ENCODE data around the gene PDZK1IP1. TPM values are rescaled to one million over a fixed set of nuclear protein-coding genes. Genes with fewer than 3 reads are reported as not detected.
A peak's percentile ranks its signal among the peaks of the same experiment; 100 is the strongest.
"Not testable (repeated sequence)": the region's sequence is repeated elsewhere in the genome, so short reads cannot be mapped to it uniquely, and the experiment has no call there.

Gene PDZK1IP1
- polyA plus RNA-seq, 1 donor (not counting 4 experiments of a cell fraction or from before 2014, with no cell fraction given) = 1.5 TPM

GRCh38 chr1:47147047-47147785 lies 42.6 kb downstream of the PDZK1IP1 start:
- Histone ChIP-seq H3K36me3 (ENCODE audit: control insufficient read depth in 2 of 2, extremely low read depth in 1 of 2, insufficient read depth in 2 of 2, low read length in 2 of 2) (no peaks in the 10 kb centered on the region), H3K4me2 (ENCODE audit: control insufficient read depth, extremely low read depth, insufficient read depth, low read depth, low read length) (no peak overlapping the region), H3K4me1 (ENCODE audit: control insufficient read depth, extremely low read depth, insufficient read depth, low read length) (no peaks in the 10 kb centered on the region), H3K27me3 (ENCODE audit: control insufficient read depth, extremely low read depth, insufficient read depth, low read length) (no peaks in the 10 kb centered on the region), H3K27ac (ENCODE audit: control insufficient read depth, insufficient read depth, low read length) (no peak overlapping the region), H3K9me1 (ENCODE audit: control insufficient read depth, extremely low read depth, insufficient read depth, low read length) (no peaks in the 10 kb centered on the region), H3K9me3 (ENCODE audit: control insufficient read depth, low read depth, low read length) (no peaks in the 10 kb centered on the region), H2AFZ (ENCODE audit: control insufficient read depth, low read length) (no peak overlapping the region), H3K9ac (ENCODE audit: control insufficient read depth, extremely low read depth, insufficient read depth, low read length) (no peak overlapping the region), H3K4me3 (ENCODE audit: control insufficient read depth in 2 of 3, extremely low read depth in 1 of 3, insufficient read depth in 2 of 3, low read depth in 1 of 3, low read length in 3 of 3) (no peak overlapping the region), H4K20me1 (ENCODE audit: control insufficient read depth, extremely low read depth, insufficient read depth, low read length) (no peaks in the 10 kb centered on the region), H3K79me2 (ENCODE audit: control insufficient read depth, insufficient read depth, low read length) (no peaks in the 10 kb centered on the region)
- no peak for TF ChIP-seq CTCF (optimal IDR thresholded peaks at IDR 0.05 in 1 of 3, IDR thresholded peaks at IDR 0.05 in 1 of 3, conservative IDR thresholded peaks at IDR 0.05 in 1 of 3; ENCODE audit: extremely low read depth in 1 of 3, insufficient read depth in 2 of 3, low read length in 3 of 3)
- no peak for TF ChIP-seq EZH2 (IDR thresholded peaks at IDR 0.05; ENCODE audit: low read length)
- no peak for DNase-seq (ENCODE audit: low read depth, low spot score)
- no peak for FAIRE-seq
- dilution Hi-C loops (cut with MboI; ENCODE audit: extremely low pct_ligation_motif_present, low sequenced_read_pairs) = no loop called here

- H4K20me1 ChIP-seq (ENCODE audit: control insufficient read depth, extremely low read depth, insufficient read depth, low read length); H3K4me1 ChIP-seq (ENCODE audit: control insufficient read depth, extremely low read depth, insufficient read depth, low read length); H3K9me1 ChIP-seq (ENCODE audit: control insufficient read depth, extremely low read depth, insufficient read depth, low read length); H3K79me2 ChIP-seq (ENCODE audit: control insufficient read depth, insufficient read depth, low read length); H3K9ac ChIP-seq (ENCODE audit: control insufficient read depth, extremely low read depth, insufficient read depth, low read length); DNase-seq (ENCODE audit: low read depth, low spot score); H2AFZ ChIP-seq (ENCODE audit: control insufficient read depth, low read length); FAIRE-seq; H3K4me3 ChIP-seq (ENCODE audit: control insufficient read depth in 2 of 3, extremely low read depth in 1 of 3, insufficient read depth in 2 of 3, low read depth in 1 of 3, low read length in 3 of 3); H3K36me3 ChIP-seq (ENCODE audit: control insufficient read depth in 2 of 2, extremely low read depth in 1 of 2, insufficient read depth in 2 of 2, low read length in 2 of 2); H3K4me2 ChIP-seq (ENCODE audit: control insufficient read depth, extremely low read depth, insufficient read depth, low read depth, low read length); H3K9me3 ChIP-seq (ENCODE audit: control insufficient read depth, low read depth, low read length); dilution Hi-C loops (cut with MboI; ENCODE audit: extremely low pct_ligation_motif_present, low sequenced_read_pairs); H3K27me3 ChIP-seq (ENCODE audit: control insufficient read depth, extremely low read depth, insufficient read depth, low read length); H3K27ac ChIP-seq (ENCODE audit: control insufficient read depth, insufficient read depth, low read length): not testable (repeated sequence)
Observed at GRCh38 chr1:47146495-47146894, 43.3 kb downstream of the PDZK1IP1 start.

- H2AFZ ChIP-seq (ENCODE audit: control insufficient read depth, low read length); dilution Hi-C loops (cut with MboI; ENCODE audit: extremely low pct_ligation_motif_present, low sequenced_read_pairs); H3K9me1 ChIP-seq (ENCODE audit: control insufficient read depth, extremely low read depth, insufficient read depth, low read length); H3K4me1 ChIP-seq (ENCODE audit: control insufficient read depth, extremely low read depth, insufficient read depth, low read length); H3K36me3 ChIP-seq (ENCODE audit: control insufficient read depth in 2 of 2, extremely low read depth in 1 of 2, insufficient read depth in 2 of 2, low read length in 2 of 2); H3K27ac ChIP-seq (ENCODE audit: control insufficient read depth, insufficient read depth, low read length); H3K4me3 ChIP-seq (ENCODE audit: control insufficient read depth in 2 of 3, extremely low read depth in 1 of 3, insufficient read depth in 2 of 3, low read depth in 1 of 3, low read length in 3 of 3); FAIRE-seq; DNase-seq (ENCODE audit: low read depth, low spot score); H3K27me3 ChIP-seq (ENCODE audit: control insufficient read depth, extremely low read depth, insufficient read depth, low read length); H3K4me2 ChIP-seq (ENCODE audit: control insufficient read depth, extremely low read depth, insufficient read depth, low read depth, low read length); H3K9ac ChIP-seq (ENCODE audit: control insufficient read depth, extremely low read depth, insufficient read depth, low read length); H3K9me3 ChIP-seq (ENCODE audit: control insufficient read depth, low read depth, low read length); H3K79me2 ChIP-seq (ENCODE audit: control insufficient read depth, insufficient read depth, low read length); H4K20me1 ChIP-seq (ENCODE audit: control insufficient read depth, extremely low read depth, insufficient read depth, low read length): not testable (repeated sequence)
- TF ChIP-seq CTCF (optimal IDR thresholded peaks at IDR 0.05 in 1 of 3, IDR thresholded peaks at IDR 0.05 in 1 of 3, conservative IDR thresholded peaks at IDR 0.05 in 1 of 3; ENCODE audit: extremely low read depth in 1 of 3, insufficient read depth in 2 of 3, low read length in 3 of 3) = peak in 2 of 3 experiments; percentile 41 to 46
Observed at GRCh38 chr1:47143654-47144053, 46.2 kb downstream of the PDZK1IP1 start.

- H3K4me1 ChIP-seq (ENCODE audit: control insufficient read depth, extremely low read depth, insufficient read depth, low read length); FAIRE-seq; H3K9ac ChIP-seq (ENCODE audit: control insufficient read depth, extremely low read depth, insufficient read depth, low read length); H3K9me1 ChIP-seq (ENCODE audit: control insufficient read depth, extremely low read depth, insufficient read depth, low read length); H3K9me3 ChIP-seq (ENCODE audit: control insufficient read depth, low read depth, low read length); dilution Hi-C loops (cut with MboI; ENCODE audit: extremely low pct_ligation_motif_present, low sequenced_read_pairs); H3K79me2 ChIP-seq (ENCODE audit: control insufficient read depth, insufficient read depth, low read length); H3K4me2 ChIP-seq (ENCODE audit: control insufficient read depth, extremely low read depth, insufficient read depth, low read depth, low read length); H3K27me3 ChIP-seq (ENCODE audit: control insufficient read depth, extremely low read depth, insufficient read depth, low read length); H3K27ac ChIP-seq (ENCODE audit: control insufficient read depth, insufficient read depth, low read length); H3K4me3 ChIP-seq (ENCODE audit: control insufficient read depth in 2 of 3, extremely low read depth in 1 of 3, insufficient read depth in 2 of 3, low read depth in 1 of 3, low read length in 3 of 3); H3K36me3 ChIP-seq (ENCODE audit: control insufficient read depth in 2 of 2, extremely low read depth in 1 of 2, insufficient read depth in 2 of 2, low read length in 2 of 2); H4K20me1 ChIP-seq (ENCODE audit: control insufficient read depth, extremely low read depth, insufficient read depth, low read length); DNase-seq (ENCODE audit: low read depth, low spot score); H2AFZ ChIP-seq (ENCODE audit: control insufficient read depth, low read length): not testable (repeated sequence)
Observed at GRCh38 chr1:47140358-47140757, 49.5 kb downstream of the PDZK1IP1 start.
